HG03565 (cell line): Measurements from ENCODE around the gene CLCN5.
A peak's percentile ranks its signal among the peaks of the same experiment; 100 is the strongest.

Source experiments
- ATAC-seq: cut with Tn5 transposase; IDR thresholded peaks from one replicate; pipeline ENCODE4 v1.9.1; 2021; ENCODE audit warnings: mild to moderate bottlenecking, moderate library complexity; ENCODE audit not compliant: unreplicated experiment

The CLCN5 gene

DNA sequence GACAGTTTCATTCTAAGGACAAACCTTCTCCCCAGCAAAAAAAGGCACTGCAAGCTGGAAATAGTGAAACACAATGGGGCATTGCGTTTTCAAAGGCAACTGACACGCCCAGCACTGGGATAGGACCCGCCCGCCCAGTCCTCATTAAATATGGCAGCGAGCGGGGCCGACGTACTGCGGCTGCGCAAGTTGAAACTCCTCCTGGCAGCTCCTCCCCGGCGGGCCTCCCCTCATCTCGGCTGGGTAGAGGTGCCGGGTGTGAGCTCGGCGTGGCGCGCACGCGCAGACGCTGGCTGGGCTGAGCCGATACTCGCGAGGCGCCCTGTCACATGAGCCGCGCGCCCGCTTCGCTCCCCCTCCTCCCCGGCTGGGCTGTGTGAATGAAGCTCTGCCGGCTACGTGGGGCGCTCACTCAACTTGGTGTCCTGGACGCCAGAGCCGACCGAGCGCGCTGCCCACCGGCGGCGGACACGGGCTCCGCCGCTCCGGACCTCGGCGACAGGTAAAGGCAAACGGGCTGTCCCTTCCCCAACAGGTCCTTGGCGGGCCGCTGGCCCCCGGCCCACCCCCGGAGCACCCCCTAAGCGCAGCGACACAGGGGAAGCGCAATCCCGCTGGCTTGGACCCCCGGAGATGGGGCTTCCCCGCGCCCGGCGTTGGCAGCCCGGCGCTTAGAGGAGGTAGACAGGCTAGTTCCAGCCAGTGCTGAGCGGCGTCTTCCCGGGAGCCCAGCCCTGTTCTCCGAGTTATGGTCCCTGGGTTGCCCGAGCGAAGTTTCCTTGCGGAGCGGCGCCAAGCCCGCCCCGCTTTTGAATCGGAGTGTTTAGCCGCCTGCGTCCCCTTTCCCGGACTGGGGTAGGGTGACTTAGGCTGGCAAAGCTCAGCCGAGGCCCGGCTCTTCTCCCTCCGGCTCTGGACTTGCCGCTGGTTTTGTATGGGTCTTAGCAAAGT, at the start of gene CLCN5:
TSS of gene CLCN5 (plus strand) at position 306 of the 951 bp plus-strand sequence. CDS start 2,703 bp downstream, outside the sequence.
- peak; percentile 96 for ATAC-seq

DNA sequence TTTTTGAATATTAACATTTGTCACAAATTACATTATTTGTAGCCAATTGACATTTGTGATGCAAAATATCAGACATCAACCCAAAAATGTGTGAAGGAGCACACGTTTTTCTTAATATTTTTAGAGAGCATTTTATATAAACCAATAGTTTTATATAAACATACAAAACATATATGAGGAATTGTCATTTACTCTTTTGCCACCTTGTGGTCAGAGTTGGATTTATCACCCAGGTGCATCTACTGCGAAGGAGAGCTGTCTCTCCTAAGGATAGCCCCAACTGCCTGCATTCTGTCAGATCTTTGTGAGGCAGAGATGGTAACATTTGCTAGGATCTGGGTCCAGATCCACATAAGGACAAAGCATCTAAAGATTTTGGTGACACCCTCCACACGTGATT, 45.6 kb upstream of the CLCN5 start:
- ATAC-seq = no peak

DNA sequence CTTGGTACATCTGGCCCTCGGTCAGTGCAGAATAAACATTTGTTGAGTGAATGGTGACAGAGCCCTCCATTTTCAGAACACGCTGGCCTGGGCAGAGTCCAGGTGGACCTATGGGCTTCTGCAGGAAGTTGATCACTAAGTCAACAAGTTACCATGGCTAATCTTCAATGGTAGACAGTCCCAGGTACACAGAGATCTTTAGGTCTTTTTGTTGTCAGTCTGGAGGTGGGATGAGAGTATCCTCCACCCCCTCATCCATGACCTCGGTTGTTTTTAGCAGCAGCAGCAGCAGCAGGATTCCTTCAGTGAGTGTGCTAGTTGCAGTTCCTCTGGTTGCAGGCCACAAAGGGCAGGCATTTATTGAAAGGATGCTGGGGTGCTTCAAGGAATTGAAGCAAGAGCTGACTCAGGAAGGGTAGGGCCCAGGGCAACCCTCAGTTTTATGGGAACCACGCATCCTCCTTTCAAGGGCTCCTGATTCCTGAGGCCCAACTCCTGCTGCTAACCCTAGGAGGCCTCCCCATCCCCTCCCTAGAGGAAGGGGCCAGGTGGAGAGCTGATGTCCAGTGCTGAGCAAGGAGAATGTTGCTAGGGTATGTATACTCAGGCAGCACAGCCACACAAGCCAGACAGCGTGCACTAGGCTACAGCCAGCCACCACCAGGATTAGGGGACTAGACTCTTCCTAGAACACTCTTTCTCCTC, 44.8 kb upstream of the CLCN5 start:
- ATAC-seq = no peak

DNA sequence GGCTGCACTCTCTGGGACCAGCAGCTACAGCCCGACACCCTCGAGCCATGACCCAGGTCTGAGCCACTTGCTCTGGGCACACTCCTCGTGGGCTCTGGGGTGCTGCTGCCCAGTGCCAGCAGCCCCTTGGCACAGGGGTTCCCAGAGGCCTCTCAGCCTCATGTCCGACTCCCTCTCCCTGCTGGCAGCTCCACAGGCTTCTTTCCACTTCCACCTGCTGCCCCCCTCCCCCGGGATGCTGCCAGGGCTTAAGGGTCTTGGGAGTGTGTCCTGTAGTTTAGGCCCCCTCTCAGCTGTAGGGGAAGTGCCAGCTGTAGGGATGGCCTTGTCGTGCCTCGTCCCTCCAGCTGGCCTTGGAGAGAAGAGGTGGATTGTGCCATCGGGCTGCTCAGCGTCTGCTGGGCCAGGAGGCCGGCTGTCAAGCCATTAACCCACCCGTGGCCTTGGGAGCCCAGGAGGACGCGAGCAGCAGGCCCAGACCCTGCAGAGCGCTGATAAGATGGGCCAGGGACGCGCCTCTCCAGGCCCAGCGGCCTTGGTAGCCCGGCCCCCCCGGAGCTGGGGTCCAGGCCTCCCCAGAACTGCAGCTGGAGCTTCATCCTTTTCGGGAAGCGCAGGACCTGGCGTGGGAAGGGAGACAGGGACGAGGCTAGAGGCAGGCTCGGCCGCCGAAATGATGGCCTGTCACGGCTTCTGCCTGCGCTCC, 44.1 kb upstream of the CLCN5 start:
- ATAC-seq = no peak

DNA sequence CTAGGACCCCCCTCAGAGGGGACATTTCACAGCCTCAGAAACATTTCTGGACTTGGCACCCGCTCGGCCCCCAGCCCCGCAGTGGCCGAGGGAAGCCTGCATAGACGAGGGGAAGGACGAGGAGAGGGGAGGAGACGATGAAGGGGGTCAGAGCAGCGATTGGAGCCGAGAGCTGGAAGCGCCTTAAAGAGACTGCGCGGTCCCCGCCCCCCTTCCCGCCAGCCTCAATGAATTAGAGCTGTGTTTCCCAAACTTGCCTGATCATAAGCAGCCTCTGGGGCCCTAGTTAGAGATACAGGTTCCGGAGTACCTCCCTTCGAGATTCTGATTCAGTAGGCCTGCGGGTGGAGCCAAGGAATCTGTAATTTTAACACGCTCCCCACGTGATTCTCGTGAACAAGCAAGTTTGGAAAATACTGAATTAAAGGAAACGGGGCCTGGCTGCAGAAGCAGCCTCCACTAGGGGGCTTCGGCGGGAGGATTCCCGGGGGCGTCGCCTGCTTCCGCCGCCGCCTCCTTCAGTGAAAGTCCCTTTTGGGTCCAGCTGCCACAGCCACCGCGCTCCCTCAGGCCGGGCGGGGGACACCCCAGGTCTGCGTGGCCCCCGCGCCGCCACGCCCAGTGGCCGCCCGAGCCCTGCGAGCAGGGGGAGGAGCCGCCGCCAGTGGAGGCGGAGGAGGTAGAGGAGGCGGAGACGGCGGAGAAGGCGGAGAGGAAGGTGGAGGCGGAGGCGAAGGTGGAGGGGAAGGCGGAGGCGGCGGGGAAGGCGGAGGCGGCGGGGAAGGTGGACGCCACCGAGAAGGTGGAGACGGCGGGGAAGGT, 43.4 kb upstream of the CLCN5 start, which contains the start of gene USP27X:
TSS of gene USP27X (plus strand) at position 651 of the 822 bp plus-strand sequence. CDS start 824 bp downstream, outside the sequence.
- peak; percentile 73 for ATAC-seq

DNA sequence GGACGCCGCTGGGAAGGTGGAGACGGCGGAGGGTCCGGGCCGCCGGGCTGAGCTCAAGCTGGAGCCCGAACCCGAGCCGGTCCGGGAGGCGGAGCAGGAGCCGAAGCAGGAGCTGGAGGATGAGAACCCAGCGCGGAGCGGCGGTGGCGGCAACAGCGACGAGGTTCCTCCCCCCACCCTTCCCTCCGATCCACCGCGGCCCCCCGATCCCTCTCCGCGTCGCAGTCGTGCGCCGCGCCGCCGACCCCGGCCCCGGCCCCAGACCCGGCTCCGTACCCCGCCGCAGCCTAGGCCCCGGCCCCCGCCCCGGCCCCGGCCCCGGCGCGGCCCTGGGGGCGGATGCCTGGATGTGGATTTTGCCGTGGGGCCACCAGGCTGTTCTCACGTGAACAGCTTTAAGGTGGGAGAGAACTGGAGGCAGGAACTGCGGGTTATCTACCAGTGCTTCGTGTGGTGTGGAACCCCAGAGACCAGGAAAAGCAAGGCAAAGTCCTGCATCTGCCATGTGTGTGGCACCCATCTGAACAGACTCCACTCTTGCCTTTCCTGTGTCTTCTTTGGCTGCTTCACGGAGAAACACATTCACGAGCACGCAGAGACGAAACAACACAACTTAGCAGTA, 42.6 kb upstream of the CLCN5 start:
- ATAC-seq = peak; percentile 4

DNA sequence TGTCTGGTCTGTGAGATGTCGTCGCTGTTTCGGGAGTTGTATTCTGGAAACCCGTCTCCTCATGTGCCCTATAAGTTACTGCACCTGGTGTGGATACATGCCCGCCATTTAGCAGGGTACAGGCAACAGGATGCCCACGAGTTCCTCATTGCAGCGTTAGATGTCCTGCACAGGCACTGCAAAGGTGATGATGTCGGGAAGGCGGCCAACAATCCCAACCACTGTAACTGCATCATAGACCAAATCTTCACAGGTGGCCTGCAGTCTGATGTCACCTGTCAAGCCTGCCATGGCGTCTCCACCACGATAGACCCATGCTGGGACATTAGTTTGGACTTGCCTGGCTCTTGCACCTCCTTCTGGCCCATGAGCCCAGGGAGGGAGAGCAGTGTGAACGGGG, 41.7 kb upstream of the CLCN5 start:
- no peak for ATAC-seq

DNA sequence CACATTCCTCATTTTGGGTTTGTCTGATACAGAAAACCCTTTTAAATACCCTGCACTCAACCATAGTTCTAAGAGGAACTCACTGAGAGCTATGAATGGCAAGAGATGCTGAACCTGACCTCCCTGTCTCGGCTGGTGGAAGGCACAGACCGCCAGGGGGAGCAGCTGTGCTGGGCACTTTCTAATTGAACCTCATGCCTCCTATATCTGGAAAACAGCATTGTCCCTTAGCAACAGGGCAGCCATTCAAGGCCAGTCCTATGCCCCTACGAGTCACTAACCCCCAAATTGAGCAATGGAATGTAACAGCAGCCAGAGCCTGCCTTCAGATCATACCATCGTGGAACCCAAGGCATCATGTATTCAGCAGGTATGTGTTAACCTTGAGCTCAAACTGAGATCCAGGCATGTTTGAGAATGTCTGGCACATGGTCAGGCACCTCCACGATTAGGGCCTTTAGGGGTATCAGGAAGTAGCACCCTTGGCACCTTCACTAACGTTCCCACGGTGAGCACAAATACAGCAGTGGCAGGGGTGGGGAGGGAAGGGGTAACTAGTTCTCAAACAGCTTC, 38.0 kb upstream of the CLCN5 start:
- ATAC-seq = no peak

DNA sequence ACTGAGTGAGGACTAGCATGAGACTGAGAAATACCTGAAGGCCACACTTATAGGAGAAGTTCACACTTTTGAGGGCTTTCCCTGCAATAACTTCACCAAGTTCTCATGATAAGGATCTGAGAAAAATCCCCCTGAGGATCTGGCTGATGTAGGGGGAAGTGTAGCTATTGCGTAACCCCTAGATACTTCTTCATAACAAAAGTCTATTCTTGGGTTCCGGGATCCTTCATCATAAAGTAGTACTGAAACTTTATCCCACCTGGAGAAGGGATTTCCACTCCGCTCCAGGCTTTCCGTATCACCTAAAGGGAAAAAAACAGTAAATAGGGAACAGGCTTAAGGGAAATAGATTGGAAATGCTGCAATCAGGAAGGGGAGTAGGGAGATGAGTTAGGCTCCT, 29.9 kb upstream of the CLCN5 start:
- ATAC-seq = no peak

DNA sequence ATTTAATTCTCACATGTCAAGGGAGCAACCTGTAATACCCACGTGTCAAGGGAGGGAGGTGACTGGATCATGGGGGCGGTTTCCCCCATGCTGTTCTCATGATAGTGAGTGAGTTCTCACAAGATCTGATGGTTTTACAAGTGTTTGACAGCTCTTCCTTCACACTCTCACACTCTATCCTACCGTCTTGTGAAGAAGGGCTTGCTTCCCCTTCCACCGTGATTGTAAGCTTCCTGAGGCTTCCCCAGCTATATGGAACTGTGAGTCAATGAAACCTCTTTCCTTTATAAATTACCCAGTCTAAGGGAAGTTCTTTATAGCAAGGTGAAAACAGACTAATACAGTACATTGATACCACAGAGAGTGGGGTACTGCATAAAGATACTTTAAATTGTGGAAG, 25.4 kb upstream of the CLCN5 start:
- ATAC-seq = no peak

DNA sequence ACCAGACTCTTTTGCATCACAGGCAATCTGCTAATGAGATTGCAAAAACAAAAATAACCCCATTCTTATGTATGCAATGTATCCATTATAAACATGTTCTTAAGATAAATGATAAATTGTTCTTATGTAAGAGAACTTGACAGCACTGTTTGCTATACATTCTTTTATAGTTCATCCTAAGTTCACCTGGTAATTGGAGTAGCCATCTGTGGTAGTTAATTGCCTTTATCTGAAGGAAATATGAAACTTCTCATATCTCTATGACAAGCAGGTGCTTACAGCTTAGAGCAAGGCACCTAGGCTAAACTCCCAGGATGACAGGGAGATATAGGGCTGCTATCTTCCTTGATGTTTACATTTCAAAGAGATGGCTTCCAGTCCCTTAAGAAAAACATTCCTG, 21.3 kb upstream of the CLCN5 start:
- no peak for ATAC-seq

DNA sequence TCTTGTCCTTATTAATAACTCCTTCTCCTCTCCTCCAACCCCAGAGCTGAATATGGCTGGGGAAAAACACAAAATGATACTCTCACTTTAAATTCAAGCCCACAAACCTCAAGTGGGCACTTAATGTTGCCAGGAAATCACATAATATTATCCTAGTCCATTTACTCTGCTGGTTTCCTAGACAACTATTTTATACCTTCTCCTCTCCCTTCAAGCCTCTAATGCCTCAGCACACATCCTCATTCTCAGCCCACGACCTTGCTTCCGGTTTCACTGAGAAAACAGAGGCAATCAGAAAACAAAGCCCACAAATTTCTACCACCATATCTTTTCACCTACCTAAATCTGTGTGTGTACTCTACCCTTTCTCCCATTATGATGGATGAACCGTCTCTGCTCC, 12.1 kb upstream of the CLCN5 start:
- ATAC-seq = no peak

DNA sequence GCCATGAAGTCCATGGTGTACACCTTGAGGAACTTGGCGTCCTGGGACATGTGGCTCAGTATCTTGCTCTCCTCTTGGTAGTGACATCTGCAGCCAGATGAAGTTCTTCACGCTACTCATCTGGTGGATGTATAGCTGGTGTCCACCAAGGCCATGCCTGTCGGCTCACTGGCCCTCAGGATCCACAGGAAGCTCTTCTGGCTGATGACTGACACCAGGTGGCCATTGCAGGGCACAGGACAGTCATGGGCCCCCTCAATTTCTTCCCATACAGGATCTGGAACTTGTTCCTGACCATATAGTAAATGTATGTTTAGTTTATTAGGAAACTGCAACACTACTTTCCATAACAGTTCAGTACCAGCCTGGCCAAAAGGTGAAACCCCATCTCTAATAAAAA, 10.3 kb upstream of the CLCN5 start:
- no peak for ATAC-seq

DNA sequence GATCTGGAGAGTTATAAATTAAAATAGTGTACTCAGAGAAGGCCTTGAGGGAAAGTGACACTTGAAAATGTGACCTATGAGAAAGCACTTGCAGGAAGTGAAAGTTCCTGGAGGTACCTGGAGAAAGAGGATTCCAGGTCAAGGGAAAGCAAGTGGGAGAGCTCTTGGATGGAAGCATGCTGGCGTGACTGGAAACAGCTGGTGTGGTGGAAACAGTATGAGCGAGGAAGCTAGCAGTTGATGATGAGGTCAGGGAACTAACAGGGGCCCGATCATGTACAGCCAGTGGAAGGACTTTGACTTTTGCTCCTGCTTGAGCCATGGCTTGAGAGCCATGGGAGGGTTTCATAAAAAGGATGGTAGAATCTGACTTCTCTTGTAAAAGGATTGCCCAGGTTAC, 9.5 kb upstream of the CLCN5 start:
- ATAC-seq = no peak

DNA sequence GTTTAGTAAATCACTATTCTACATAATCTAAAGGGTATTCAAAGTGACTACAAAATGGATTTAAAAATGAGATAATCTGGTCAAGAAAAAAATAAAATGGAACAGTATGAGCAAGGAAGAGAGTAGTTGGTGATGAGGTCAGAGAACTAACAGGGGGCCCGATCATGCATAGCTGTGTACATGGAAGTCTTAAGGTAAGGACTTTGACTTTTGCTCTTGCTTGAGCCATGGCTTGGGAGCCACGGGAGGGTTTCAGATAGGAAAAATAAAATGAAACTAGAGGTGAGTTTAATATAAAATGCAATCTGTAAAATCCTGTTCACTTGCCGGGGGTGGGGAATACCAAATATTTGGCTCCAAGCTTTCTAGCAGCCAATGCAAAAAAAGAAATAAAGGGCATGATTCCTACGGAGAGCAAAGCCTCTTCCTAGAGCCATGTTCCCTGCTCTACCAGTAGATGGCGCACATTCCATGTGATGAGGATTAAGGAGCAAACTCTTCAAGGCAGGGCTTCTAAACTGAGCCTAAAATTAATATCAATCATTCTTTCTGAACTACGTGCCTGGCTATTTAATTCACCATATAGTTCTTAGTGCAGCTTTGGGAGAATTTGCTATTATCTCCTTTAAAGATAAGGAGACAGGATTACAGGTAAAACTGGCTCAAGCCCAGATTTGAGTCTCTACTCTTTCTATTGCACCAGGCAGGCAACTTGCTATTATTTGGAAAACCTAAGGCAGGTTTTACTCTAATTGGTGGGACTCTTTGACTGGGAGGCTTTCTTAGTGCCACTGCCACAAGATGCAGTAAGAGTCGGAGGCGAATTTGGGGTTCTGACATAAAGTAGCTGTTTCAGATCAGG, 6.8 kb upstream of the CLCN5 start:
- ATAC-seq = no peak

DNA sequence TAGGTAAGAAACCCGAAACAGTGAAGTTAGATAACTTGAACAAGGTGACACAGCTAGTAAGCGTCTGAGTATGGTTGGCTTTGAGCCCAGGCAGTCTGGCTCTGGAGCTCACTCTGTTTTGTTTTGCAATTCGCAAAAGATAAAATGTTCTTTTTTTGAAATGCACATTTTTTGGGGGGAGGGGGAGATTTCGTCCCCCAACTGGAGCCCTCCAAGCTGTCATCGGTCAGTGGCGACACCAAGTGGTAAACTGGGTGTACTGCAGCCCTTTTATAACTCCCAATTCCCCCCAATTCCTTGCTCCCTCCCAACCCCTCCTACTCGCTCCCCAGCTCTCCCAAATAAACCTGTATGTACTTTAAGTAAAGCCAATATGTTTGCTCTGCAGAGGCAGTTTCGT, 2.8 kb upstream of the CLCN5 start:
- ATAC-seq = no peak

DNA sequence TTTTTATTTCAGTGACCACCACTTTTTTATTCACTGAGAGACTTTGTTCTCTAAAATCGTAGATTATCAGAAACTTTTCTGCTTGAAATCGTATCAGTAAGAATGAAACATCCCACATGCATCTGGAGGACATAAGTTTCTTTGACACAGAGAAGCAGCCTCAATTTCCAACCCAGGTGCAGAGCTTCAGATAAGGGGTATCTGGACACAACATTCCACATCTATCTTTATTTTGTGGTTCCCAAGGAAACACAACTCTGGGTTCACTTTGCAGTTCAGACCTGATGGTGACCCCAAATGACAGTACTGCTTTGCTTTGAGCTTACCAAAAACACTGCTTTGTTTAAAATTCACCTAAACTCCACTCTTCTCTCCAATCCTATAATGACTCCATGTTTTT, 1.3 kb upstream of the CLCN5 start:
- ATAC-seq = no peak

DNA sequence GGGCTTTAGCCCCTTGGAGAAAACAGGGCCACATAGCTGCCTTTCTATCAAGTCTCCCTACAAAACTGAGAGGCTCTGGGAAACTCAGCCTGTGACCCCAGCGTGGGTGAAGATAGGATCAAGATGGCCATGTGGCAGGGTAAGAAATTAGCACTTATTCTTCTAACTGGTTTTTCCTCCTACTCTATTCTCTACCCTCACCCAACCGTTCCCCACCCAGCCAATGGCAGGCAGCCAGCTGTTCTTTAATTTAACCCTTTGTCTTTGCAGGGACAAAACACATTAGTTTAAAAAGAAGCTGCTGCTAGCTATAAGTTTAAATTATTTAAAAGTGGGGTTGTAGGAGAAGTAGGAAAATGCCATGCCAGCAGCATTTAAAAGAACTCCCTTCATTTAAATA, 2.8 kb downstream of the CLCN5 start:
- no peak for ATAC-seq

DNA sequence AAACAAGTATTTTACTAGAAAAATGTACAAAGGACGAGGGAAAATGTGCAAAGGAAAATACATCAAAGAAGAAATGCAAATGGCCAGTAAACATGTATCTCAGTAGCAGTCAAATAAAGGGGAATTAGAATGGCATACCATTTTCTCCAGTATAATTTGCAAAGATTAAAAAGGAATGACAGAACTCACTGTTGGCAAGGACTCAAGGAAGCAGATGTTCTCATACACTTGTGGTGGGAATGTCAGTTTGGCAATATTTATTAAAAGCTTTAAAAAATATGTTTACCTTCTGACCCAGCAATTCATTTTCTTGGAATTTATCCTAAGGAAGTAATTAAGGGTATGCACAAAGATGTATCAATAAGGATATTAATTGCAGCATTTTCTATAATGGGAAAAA, 7.6 kb downstream of the CLCN5 start:
- no peak for ATAC-seq
